ENCODE data around the gene PDS5A. TPM values are rescaled to one million over a fixed set of nuclear protein-coding genes. Genes with fewer than 3 reads are reported as not detected.

PDS5A gene
- total and polyA plus RNA-seq, 2 donors (not counting 3 experiments of a cell fraction or from before 2014, with no cell fraction given), result 17.5 to 80.8 TPM

DNA sequence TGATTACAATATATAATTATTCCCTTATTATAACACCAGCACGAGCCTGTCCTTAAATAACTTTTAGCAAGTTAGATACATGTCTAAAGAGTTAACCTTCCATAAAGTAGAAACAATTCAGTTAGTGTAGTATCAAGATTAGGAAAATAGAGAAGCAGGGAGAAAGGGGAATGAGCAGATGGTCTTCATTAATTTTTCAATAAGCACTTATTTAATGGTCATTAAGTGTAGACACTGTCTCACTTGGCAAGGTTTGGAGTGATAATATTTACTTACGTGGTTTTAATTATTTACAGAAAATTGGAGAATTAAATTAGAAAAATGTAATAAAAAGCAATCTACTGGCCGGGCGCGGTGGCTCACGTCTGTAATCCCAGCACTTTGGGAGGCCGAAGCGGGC is 99.7 kb downstream of the PDS5A start:
- dilution Hi-C loops (cut with MboI; ENCODE audit: extremely low pct_ligation_motif_present, low sequenced_read_pairs), result no loop called here
- TF ChIP-seq GATA2 (IDR thresholded peaks at IDR 0.05; ENCODE audit: insufficient read depth, insufficient read length, low read depth, low read length) (no peak), POLR2A (IDR thresholded peaks at IDR 0.05; ENCODE audit: low read depth, low read length) (no peak), JUN (IDR thresholded peaks at IDR 0.05; ENCODE audit: borderline replicate concordance, insufficient read depth, insufficient read length, low read depth) (no peak), EZH2 (IDR thresholded peaks at IDR 0.05; ENCODE audit: borderline replicate concordance, low read depth, low read length, severe bottlenecking) (no peak), MYC (IDR thresholded peaks at IDR 0.05; ENCODE audit: low read depth, low read length) (no peak), POLR2AphosphoS5 (IDR thresholded peaks at IDR 0.05; ENCODE audit: insufficient read depth, low read depth, low read length) (no peak)
- TF ChIP-seq, protein P1, sequence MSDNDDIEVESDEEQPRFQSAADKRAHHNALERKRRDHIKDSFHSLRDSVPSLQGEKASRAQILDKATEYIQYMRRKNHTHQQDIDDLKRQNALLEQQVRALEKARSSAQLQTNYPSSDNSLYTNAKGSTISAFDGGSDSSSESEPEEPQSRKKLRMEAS (IDR thresholded peaks at IDR 0.05; ENCODE audit: insufficient read depth, insufficient read length), result no peak
- no TSS peak for BruUV-seq (replicated peaks)
- ChIA-PET POLR2A (no interaction called here), CTCF (no interaction called here)
- peaks cover 1 to 11% of the 10 kb centered on the region in 2 experiments for H3K36me3 ChIP-seq (ENCODE audit: control insufficient read depth in 2 of 2, extremely low read depth in 1 of 2, insufficient read depth in 2 of 2, low read length in 2 of 2)
- H2AFZ ChIP-seq (ENCODE audit: low read depth, low read length), result no peak overlapping the region
- intact Hi-C loops (cut with micrococcal nuclease), result no loop called here
- H3K4me3 ChIP-seq (replicated peaks in 1 of 3; ENCODE audit: insufficient read depth in 1 of 3, low read depth in 1 of 3, low read length in 3 of 3), result no peak overlapping the region
- no peaks in the 10 kb centered on the region for H3K27me3 ChIP-seq (ENCODE audit: control insufficient read depth in 2 of 2, insufficient read depth in 2 of 2, low read length in 2 of 2)
- DNase-seq (ENCODE audit: low read depth, low spot score) (no peak), FAIRE-seq (no peak)
- H3K9me3 ChIP-seq (replicated peaks; ENCODE audit: control insufficient read depth, insufficient read depth, low read length), result no peaks in the 10 kb centered on the region
- no peak overlapping the region for H3K4me2 ChIP-seq (ENCODE audit: insufficient read depth, low read length)
- H3K4me1 ChIP-seq (ENCODE audit: control insufficient read depth, extremely low read depth, insufficient read depth, low read length), result no peaks in the 10 kb centered on the region
- no peak overlapping the region for H3K9ac ChIP-seq (replicated peaks; ENCODE audit: extremely low read depth, insufficient read depth, low read length)
- no peak overlapping the region for H3K27ac ChIP-seq (ENCODE audit: insufficient read depth, low read depth, low read length)
- no peaks in the 10 kb centered on the region for H3K9me1 ChIP-seq (replicated peaks; ENCODE audit: control insufficient read depth, extremely low read depth, insufficient read depth, low read length)
- no peaks in the 10 kb centered on the region for H4K20me1 ChIP-seq (replicated peaks; ENCODE audit: control insufficient read depth, extremely low read depth, insufficient read depth, low read length)
- no peaks in the 10 kb centered on the region for H3K79me2 ChIP-seq (ENCODE audit: control insufficient read depth, insufficient read depth, low read length)

DNA sequence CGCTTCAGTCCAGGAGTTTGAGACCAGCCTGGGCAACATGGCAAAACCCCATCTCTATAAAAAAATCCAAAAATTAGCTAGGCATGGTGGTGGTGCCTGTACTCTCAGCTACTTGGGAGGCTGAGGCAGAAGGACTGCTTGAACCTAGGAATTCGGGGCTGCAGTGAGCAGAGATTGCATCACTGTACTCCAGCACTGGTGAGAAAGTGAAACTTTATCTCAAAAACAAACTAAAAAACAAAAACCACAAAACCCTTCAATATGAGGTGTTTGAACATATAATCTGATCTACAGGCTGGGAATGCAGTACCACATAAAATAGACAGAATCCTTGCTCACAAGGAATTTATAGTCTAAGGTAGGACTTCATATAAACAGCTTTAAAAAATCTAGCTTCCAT is 103.9 kb downstream of the PDS5A start:
- Histone ChIP-seq H3K27me3 (ENCODE audit: control insufficient read depth in 2 of 2, insufficient read depth in 2 of 2, low read length in 2 of 2) (no peaks in the 10 kb centered on the region), H3K9ac (replicated peaks; ENCODE audit: extremely low read depth, insufficient read depth, low read length) (no peak overlapping the region), H3K36me3 (ENCODE audit: control insufficient read depth in 2 of 2, extremely low read depth in 1 of 2, insufficient read depth in 2 of 2, low read length in 2 of 2) (peaks cover 3 to 12% of the 10 kb centered on the region in 2 experiments), H3K9me3 (replicated peaks; ENCODE audit: control insufficient read depth, insufficient read depth, low read length) (no peaks in the 10 kb centered on the region), H3K79me2 (ENCODE audit: control insufficient read depth, insufficient read depth, low read length) (no peaks in the 10 kb centered on the region), H3K4me1 (ENCODE audit: control insufficient read depth, extremely low read depth, insufficient read depth, low read length) (no peaks in the 10 kb centered on the region), H3K4me2 (ENCODE audit: insufficient read depth, low read length) (no peak overlapping the region), H3K27ac (ENCODE audit: insufficient read depth, low read depth, low read length) (no peak overlapping the region), H2AFZ (ENCODE audit: low read depth, low read length) (no peak overlapping the region), H3K9me1 (replicated peaks; ENCODE audit: control insufficient read depth, extremely low read depth, insufficient read depth, low read length) (no peaks in the 10 kb centered on the region), H3K4me3 (replicated peaks in 1 of 3; ENCODE audit: insufficient read depth in 1 of 3, low read depth in 1 of 3, low read length in 3 of 3) (no peak overlapping the region), H4K20me1 (replicated peaks; ENCODE audit: control insufficient read depth, extremely low read depth, insufficient read depth, low read length) (no peaks in the 10 kb centered on the region)
- POLR2A ChIA-PET, result no interaction called here
- CTCF ChIA-PET, result interaction anchor here (1.1 to 1.6 kb wide), 5 partner anchors 10 to 95 kb away, joined by 3 to 5 read pairs (median 3); no protein-coding TSS in a partner anchor
- TF ChIP-seq GATA2 (IDR thresholded peaks at IDR 0.05; ENCODE audit: insufficient read depth, insufficient read length, low read depth, low read length), result no peak
- no peak for TF ChIP-seq MYC (IDR thresholded peaks at IDR 0.05; ENCODE audit: low read depth, low read length)
- TF ChIP-seq FOS (IDR thresholded peaks at IDR 0.05; ENCODE audit: borderline replicate concordance, insufficient read depth, low read length), result no peak
- no peak for TF ChIP-seq POLR2A (IDR thresholded peaks at IDR 0.05; ENCODE audit: low read depth, low read length)
- TF ChIP-seq, protein P2, sequence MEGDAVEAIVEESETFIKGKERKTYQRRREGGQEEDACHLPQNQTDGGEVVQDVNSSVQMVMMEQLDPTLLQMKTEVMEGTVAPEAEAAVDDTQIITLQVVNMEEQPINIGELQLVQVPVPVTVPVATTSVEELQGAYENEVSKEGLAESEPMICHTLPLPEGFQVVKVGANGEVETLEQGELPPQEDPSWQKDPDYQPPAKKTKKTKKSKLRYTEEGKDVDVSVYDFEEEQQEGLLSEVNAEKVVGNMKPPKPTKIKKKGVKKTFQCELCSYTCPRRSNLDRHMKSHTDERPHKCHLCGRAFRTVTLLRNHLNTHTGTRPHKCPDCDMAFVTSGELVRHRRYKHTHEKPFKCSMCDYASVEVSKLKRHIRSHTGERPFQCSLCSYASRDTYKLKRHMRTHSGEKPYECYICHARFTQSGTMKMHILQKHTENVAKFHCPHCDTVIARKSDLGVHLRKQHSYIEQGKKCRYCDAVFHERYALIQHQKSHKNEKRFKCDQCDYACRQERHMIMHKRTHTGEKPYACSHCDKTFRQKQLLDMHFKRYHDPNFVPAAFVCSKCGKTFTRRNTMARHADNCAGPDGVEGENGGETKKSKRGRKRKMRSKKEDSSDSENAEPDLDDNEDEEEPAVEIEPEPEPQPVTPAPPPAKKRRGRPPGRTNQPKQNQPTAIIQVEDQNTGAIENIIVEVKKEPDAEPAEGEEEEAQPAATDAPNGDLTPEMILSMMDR (IDR thresholded peaks at IDR 0.05; ENCODE audit: extremely low read depth in 1 of 2, insufficient read depth in 1 of 2, low read depth in 1 of 2, low read length in 2 of 2), result no peak
- no peak for TF ChIP-seq EZH2 (IDR thresholded peaks at IDR 0.05; ENCODE audit: borderline replicate concordance, low read depth, low read length, severe bottlenecking)
- TF ChIP-seq POLR2AphosphoS5 (IDR thresholded peaks at IDR 0.05; ENCODE audit: insufficient read depth, low read depth, low read length), result no peak
- TF ChIP-seq JUN (IDR thresholded peaks at IDR 0.05; ENCODE audit: borderline replicate concordance, insufficient read depth, insufficient read length, low read depth), result no peak
- TF ChIP-seq, protein P1 (IDR thresholded peaks at IDR 0.05; ENCODE audit: insufficient read depth, insufficient read length), result no peak
- intact Hi-C loops (cut with micrococcal nuclease) (no loop called here), dilution Hi-C loops (cut with MboI; ENCODE audit: extremely low pct_ligation_motif_present, low sequenced_read_pairs) (no loop called here)
- DNase-seq (ENCODE audit: low read depth, low spot score), result no peak
- BruUV-seq (replicated peaks), result no TSS peak
- FAIRE-seq, result no peak
